ENCODE results near the gene AGMAT. TPM values are rescaled to one million over a fixed set of nuclear protein-coding genes. Genes with fewer than 3 reads are reported as not detected.

AGMAT gene
- total and polyA plus RNA-seq, 2 of the 8 experiments (the other 6 are each of a cell fraction or from before 2014, with no cell fraction given) = 3.7 to 5.8 TPM

DNA sequence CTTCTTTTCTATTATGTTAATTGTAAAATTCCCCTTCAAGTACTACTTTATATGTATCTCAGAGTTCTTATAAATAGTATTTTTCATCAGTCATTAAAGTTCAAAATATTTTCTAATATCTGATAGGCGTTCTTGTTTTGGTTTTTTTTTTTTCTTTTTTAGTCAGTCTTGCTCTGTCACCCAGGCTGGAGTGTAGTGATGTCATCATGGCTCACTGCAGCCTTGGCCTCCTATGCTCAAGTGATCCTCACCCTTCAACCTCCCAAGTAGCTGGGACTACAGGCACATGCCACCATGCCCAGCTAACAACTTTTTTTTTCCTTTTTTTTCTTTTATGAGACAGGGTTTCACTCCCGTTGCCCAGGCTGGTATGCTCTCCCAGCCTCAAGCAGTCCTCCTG is 27.3 kb downstream of the AGMAT start:
- Histone ChIP-seq H3K4me2 (ENCODE audit: insufficient read depth in 1 of 2, low read depth in 2 of 2, low read length in 2 of 2) (no peak overlapping the region), H3K9ac (replicated peaks in 1 of 4; ENCODE audit: extremely low read depth in 1 of 4, low read depth in 3 of 4, low read length in 3 of 4) (no peak overlapping the region), H2AFZ (ENCODE audit: low read length) (no peak overlapping the region), H3K56ac (replicated peaks; ENCODE audit: insufficient read length, low read depth, low read length) (no peak overlapping the region), H3K23me2 (ENCODE audit: low read depth, low read length) (no peaks in the 10 kb centered on the region), H3K9me3 (ENCODE audit: insufficient read depth in 2 of 2, low read depth in 1 of 2, low read length in 1 of 2) (no peaks in the 10 kb centered on the region), H3K18ac (ENCODE audit: extremely low read depth, low read length) (no peak overlapping the region), H3K4ac (replicated peaks; ENCODE audit: insufficient read length, low read depth, low read length) (no peak overlapping the region), H2BK15ac (ENCODE audit: low read length) (no peak overlapping the region), H3K27me3 (replicated peaks in 1 of 4; ENCODE audit: control insufficient read depth in 3 of 4, extremely low read depth in 1 of 4, insufficient read depth in 3 of 4, low read length in 3 of 4) (no peaks in the 10 kb centered on the region), H2BK5ac (ENCODE audit: low read depth, low read length) (no peak overlapping the region), H2AK5ac (ENCODE audit: low read depth, low read length) (no peak overlapping the region), H3K27ac (ENCODE audit: low read depth, low read length) (no peak overlapping the region), H3K14ac (ENCODE audit: insufficient read length) (no peak overlapping the region), H3K23ac (ENCODE audit: insufficient read length) (no peak overlapping the region), H2BK12ac (ENCODE audit: low read depth, low read length) (no peak overlapping the region), H4K5ac (ENCODE audit: insufficient read length, low read depth, low read length) (no peak overlapping the region), H3K79me1 (ENCODE audit: low read depth, low read length) (no peaks in the 10 kb centered on the region), H3K79me2 (ENCODE audit: control insufficient read depth in 1 of 2, insufficient read depth in 2 of 2, low read length in 2 of 2) (no peaks in the 10 kb centered on the region), H2BK120ac (replicated peaks; ENCODE audit: low read depth, low read length) (no peak overlapping the region), H3K4me3 (ENCODE audit: extremely low read depth in 1 of 4, insufficient read depth in 2 of 4, low read depth in 3 of 4, low read length in 4 of 4) (no peak overlapping the region), H4K8ac (ENCODE audit: extremely low read depth, insufficient read depth, low read length) (no peak overlapping the region), H2BK20ac (ENCODE audit: low read length) (no peak overlapping the region), H3K4me1 (replicated peaks in 1 of 4; ENCODE audit: control insufficient read depth in 3 of 4, insufficient read depth in 4 of 4, low read length in 3 of 4) (no peaks in the 10 kb centered on the region), H4K20me1 (replicated peaks in 1 of 2; ENCODE audit: control insufficient read depth in 1 of 2, insufficient read depth in 2 of 2, low read length in 2 of 2) (no peaks in the 10 kb centered on the region), H3K36me3 (ENCODE audit: control insufficient read depth in 2 of 4, insufficient read depth in 4 of 4, low read length in 3 of 4) (peaks cover 0 to 27% (median 14%) of the 10 kb centered on the region in 4 experiments; a peak in 5 of 8 replicates), H4K91ac (replicated peaks; ENCODE audit: insufficient read length, low read length) (no peak overlapping the region)
- CTCF ChIA-PET (ENCODE audit: partially characterized antibody) = no interaction called here
- DNase-seq (ENCODE audit: low read depth in 1 of 2, low spot score in 2 of 2) (no peak), FAIRE-seq (no peak)
- TF ChIP-seq POU5F1 (IDR thresholded peaks at IDR 0.05; ENCODE audit: low read depth, low read length) = no peak
- POLR2A ChIA-PET (ENCODE audit: partially characterized antibody) = no interaction called here
- 85% methylated on average over 2 of the region's 2 CpGs; no CpG with 5 or more reads in 1 of the 2 experiments for whole genome bisulfite sequencing, 2 experiments (ENCODE audit: extremely low coverage in 1 of 2, insufficient coverage in 1 of 2, insufficient read length in 1 of 2, insufficient replicate concordance in 2 of 2, low coverage in 1 of 2, low lambda C conversion rate in 2 of 2, missing lambda C conversion rate in 1 of 2)
